A549 (cell line): ENCODE measurements around the gene RNU1-4.

ENCODE experiments used
- CEBPB ChIP-seq, 2 experiments: fragments of >200 bp in 1 of 2; sonication (Bioruptor Twin) in 1 of 2; formaldehyde crosslinking in 1 of 2; IDR thresholded peaks; 2 replicates each; pipeline ENCODE4 v1.6.1; 2012 to 2016
- EP300 ChIP-seq, 2 experiments: fragments of >200 bp; sonication (Bioruptor Twin); formaldehyde crosslinking; IDR thresholded peaks; 2 replicates in 1 of 2; 3 replicates in 1 of 2; pipeline ENCODE4 v1.6.1; 2016 to 2017
- ESRRA ChIP-seq: fragments of 150-350 bp; IDR thresholded peaks from 2 replicates; pipeline ENCODE4 v1.6.1; 2014; ENCODE audit warnings: mild to moderate bottlenecking, low read length, borderline replicate concordance
- KDM5A ChIP-seq: fragments of 200-600 bp; sonication (generic); IDR thresholded peaks from 2 replicates; pipeline ENCODE4 v1.6.1; 2016; ENCODE audit warnings: antibody characterized with exemption, mild to moderate bottlenecking
- MYC ChIP-seq: IDR thresholded peaks from 2 replicates; pipeline ENCODE4 v1.6.1; 2012; ENCODE audit warnings: mild to moderate bottlenecking, inconsistent platforms, low read length, improper control_type of control experiment, borderline replicate concordance
- POLR2A ChIP-seq: IDR thresholded peaks from 2 replicates; pipeline ENCODE4 v1.6.1; 2012; ENCODE audit warnings: mild to moderate bottlenecking, low read length
- RCOR1 ChIP-seq: fragments of 150-350 bp; IDR thresholded peaks from 2 replicates; pipeline ENCODE4 v1.6.1; 2014; ENCODE audit warnings: antibody characterized with exemption, low read length, low read depth
- SMC3 ChIP-seq: fragments of >200 bp; sonication (Bioruptor Twin); formaldehyde crosslinking; IDR thresholded peaks from 3 replicates; pipeline ENCODE4 v1.6.1; 2018; ENCODE audit warnings: inconsistent platforms
- TF ChIP-seq, protein P1 (sequence below): fragments of >200 bp; sonication (Bioruptor Twin); formaldehyde crosslinking; IDR thresholded peaks from 3 replicates; pipeline ENCODE4 v1.5.1; 2016
- TF ChIP-seq, protein P2 (sequence below): fragments of 450-650 bp; IDR thresholded peaks from 2 replicates; pipeline ENCODE4 v1.6.1; 2014; ENCODE audit warnings: antibody characterized with exemption
- TF ChIP-seq, protein P3 (sequence below): fragments of >200 bp; sonication (Bioruptor Twin); formaldehyde crosslinking; IDR thresholded peaks from 3 replicates; pipeline ENCODE4 v1.6.1; 2016

DNA sequence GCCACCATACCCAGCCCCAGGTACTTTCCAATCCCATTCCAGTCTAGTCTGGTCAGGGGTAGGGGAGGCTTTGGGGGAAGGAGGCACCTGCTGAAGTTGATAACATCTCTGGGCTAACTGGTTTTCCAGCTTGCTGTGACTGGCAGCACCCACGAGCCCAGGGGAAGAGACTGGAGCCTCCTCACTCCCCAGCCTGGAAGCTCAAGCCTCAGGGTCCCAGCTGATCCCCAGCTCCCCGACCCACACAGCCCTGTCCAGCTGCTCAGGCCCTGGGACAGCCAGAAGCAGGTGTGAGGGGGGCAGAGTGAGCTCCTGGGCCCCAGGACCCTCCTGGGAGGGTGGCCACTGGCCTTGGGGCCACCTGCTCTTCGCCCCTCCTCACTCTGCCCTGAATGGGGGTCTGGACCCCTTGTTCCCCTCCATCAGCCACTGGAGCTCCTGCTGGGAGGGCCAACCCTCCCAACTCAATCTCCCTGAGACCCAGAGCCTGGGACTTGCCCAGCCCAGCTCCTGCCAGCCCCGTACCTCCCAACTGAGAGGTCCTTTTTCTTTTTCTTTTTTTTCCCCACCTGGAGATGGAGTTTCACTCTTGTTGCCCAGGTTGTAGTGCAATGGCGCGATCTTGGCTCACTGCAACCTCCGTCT, 23.5 kb upstream of the RNU1-4 start:
- TF ChIP-seq, protein P1, sequence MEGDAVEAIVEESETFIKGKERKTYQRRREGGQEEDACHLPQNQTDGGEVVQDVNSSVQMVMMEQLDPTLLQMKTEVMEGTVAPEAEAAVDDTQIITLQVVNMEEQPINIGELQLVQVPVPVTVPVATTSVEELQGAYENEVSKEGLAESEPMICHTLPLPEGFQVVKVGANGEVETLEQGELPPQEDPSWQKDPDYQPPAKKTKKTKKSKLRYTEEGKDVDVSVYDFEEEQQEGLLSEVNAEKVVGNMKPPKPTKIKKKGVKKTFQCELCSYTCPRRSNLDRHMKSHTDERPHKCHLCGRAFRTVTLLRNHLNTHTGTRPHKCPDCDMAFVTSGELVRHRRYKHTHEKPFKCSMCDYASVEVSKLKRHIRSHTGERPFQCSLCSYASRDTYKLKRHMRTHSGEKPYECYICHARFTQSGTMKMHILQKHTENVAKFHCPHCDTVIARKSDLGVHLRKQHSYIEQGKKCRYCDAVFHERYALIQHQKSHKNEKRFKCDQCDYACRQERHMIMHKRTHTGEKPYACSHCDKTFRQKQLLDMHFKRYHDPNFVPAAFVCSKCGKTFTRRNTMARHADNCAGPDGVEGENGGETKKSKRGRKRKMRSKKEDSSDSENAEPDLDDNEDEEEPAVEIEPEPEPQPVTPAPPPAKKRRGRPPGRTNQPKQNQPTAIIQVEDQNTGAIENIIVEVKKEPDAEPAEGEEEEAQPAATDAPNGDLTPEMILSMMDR, result no peak
- no peak for TF ChIP-seq POLR2A
- TF ChIP-seq, protein P2, sequence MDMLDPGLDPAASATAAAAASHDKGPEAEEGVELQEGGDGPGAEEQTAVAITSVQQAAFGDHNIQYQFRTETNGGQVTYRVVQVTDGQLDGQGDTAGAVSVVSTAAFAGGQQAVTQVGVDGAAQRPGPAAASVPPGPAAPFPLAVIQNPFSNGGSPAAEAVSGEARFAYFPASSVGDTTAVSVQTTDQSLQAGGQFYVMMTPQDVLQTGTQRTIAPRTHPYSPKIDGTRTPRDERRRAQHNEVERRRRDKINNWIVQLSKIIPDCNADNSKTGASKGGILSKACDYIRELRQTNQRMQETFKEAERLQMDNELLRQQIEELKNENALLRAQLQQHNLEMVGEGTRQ, result no peak
- no peak for TF ChIP-seq CEBPB (IDR thresholded peaks at IDR 0.05)
- TF ChIP-seq RCOR1, result no peak
- TF ChIP-seq ESRRA, result no peak
- no peak for TF ChIP-seq MYC
- TF ChIP-seq SMC3, result no peak
- TF ChIP-seq EP300 (IDR thresholded peaks at IDR 0.05), result no peak
- TF ChIP-seq KDM5A, result no peak
- TF ChIP-seq, protein P3, sequence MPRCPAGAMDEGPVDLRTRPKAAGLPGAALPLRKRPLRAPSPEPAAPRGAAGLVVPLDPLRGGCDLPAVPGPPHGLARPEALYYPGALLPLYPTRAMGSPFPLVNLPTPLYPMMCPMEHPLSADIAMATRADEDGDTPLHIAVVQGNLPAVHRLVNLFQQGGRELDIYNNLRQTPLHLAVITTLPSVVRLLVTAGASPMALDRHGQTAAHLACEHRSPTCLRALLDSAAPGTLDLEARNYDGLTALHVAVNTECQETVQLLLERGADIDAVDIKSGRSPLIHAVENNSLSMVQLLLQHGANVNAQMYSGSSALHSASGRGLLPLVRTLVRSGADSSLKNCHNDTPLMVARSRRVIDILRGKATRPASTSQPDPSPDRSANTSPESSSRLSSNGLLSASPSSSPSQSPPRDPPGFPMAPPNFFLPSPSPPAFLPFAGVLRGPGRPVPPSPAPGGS, result no peak
